Psoas muscle (tissue), 8 donors: Measurements from ENCODE around the gene TPPP3. TPM values are rescaled to one million over a fixed set of nuclear protein-coding genes. Genes with fewer than 3 reads are reported as not detected.

ENCODE experiments used
- ATAC-seq, 4 donors: fragments of 200-7000 bp; cut with Tn5 transposase; one replicate each; pipeline ENCODE4 v1.9.1; 2020; ENCODE audit warnings: moderate library complexity in 3 of 4, mild to moderate bottlenecking in 2 of 4
- DNase-seq, 2 donors: peaks; one replicate each; pipeline ENCODE4 v3.0.0-alpha.2; 2020
- H3K27ac ChIP-seq: fragments of 200-600 bp; one replicate; pipeline ENCODE4 v1.8.0; 2022
- H3K27me3 ChIP-seq, 3 donors: fragments of 200-600 bp in 1 of 3; one replicate each; pipeline versions ENCODE4 v1.6.1 to v1.8.0; 2013 to 2022; ENCODE audit warnings: low read length in 2 of 3, mild to moderate bottlenecking in 2 of 3, moderate library complexity in 1 of 3; ENCODE audit not compliant: insufficient read depth in 3 of 3
- H3K36me3 ChIP-seq, 2 donors: fragments of 200-600 bp in 1 of 2; one replicate each; pipeline versions ENCODE4 v1.6.1 to v1.8.0; 2013 to 2022; ENCODE audit warnings: low read depth in 1 of 2, mild to moderate bottlenecking in 1 of 2, moderate library complexity in 1 of 2; ENCODE audit not compliant: insufficient read depth in 1 of 2
- H3K4me1 ChIP-seq: fragments of 200-600 bp; one replicate; pipeline ENCODE4 v1.8.0; 2022
- H3K4me3 ChIP-seq: fragments of 200-600 bp; one replicate; pipeline ENCODE4 v1.8.0; 2022; ENCODE audit warnings: mild to moderate bottlenecking
- H3K9me3 ChIP-seq: fragments of 200-600 bp; one replicate; pipeline ENCODE4 v1.8.0; 2022
- CTCF ChIP-seq: fragments of 200-600 bp; IDR thresholded peaks from one replicate; pipeline ENCODE4 v1.8.0; 2022; ENCODE audit warnings: antibody characterized with exemption
- WGBS, 3 donors: extraction: QIAGEN DNeasy Blood & Tissue Kit; methylation state at CpG; one replicate each; pipeline versions ENCODE4 v1.1.6 to v1.1.7; 2013; 5-methylcytosine and 5-hydroxymethylcytosine counted together
- intact Hi-C, 2 donors: fragments of 100-400 bp; cut with DNase I; formaldehyde crosslinking; loops; one replicate each; pipeline versions ENCODE4 v1.11.0 to v1.14.2; 2022
- polyA plus RNA-seq, 3 donors: library from polyadenylated mRNA; stranded (reverse); fragments of 200-250 nt; gene quantifications; one replicate each; pipeline ENCODE4 v1.2.3, GENCODE V29; 2013
- total RNA-seq, 4 donors: library from RNA; stranded (reverse); fragmentation: NEBNext Ultra II Directional in 2 of 4; extraction: Animal tissue kit (Norgen Biotek cat#: 25700) in 2 of 4; gene quantifications; one replicate each; pipeline versions ENCODE4 v1.2.1 to v1.2.4, GENCODE V29; 2021 to 2023
- donor health status: healthy with polysubstance abuse.
- donor health status: DM: no; HTN: no; CAD: no; lungs with moderate emphysema.
- donor health status: Bipolar disorder and iron deficiency.
- donor health status: healthy.
- donor health status: DM: yes; HTN: yes; CAD: no.
- donor health status: DM: no; HTN: no; CAD: no.
- donor health status: DM: no; HTN: no; CAD: no.
- donor health status: DM: yes; HTN: yes; CAD: no.

The TPPP3 gene
- total and polyA plus RNA-seq, 7 donors = 5.3 to 36.4 (median 21.4) TPM

- TF ChIP-seq CTCF = no peak
- no peak overlapping the region for H3K4me3 ChIP-seq
- no peak overlapping the region for H3K27ac ChIP-seq
- peaks cover 27% of the 10 kb centered on the region for H3K4me1 ChIP-seq
- no peaks in the 10 kb centered on the region for H3K36me3 ChIP-seq
- ATAC-seq (no peak), DNase-seq (no peak)
- WGBS, 3 donors = 78 to 82% (median 82%) methylated on average over 6 of the region's 6 CpGs
- H3K9me3 ChIP-seq = no peaks in the 10 kb centered on the region
- H3K27me3 ChIP-seq = no peaks in the 10 kb centered on the region
- intact Hi-C loops = no loop called here
Observed at GRCh38 chr16:67407788-67408452, 14.6 kb upstream of the TPPP3 start.

GRCh38 chr16:67407176-67407787 is 14.0 kb upstream of the TPPP3 start:
- Histone ChIP-seq H3K36me3 (no peaks in the 10 kb centered on the region), H3K4me1 (peaks cover 26% of the 10 kb centered on the region), H3K9me3 (no peaks in the 10 kb centered on the region), H3K4me3 (no peak overlapping the region), H3K27ac (peak overlapping the region; percentile 87), H3K27me3 (no peaks in the 10 kb centered on the region)
- 80 to 87% (median 87%) methylated on average over 7 of the region's 7 CpGs for WGBS, 3 donors
- no peak for TF ChIP-seq CTCF
- ATAC-seq (peak in 1 of 4 donors; percentile 21), DNase-seq (no peak)
- intact Hi-C loops = no loop called here

- Histone ChIP-seq H3K9me3 (no peaks in the 10 kb centered on the region), H3K27ac (peak overlapping the region; percentile 87), H3K36me3 (no peaks in the 10 kb centered on the region), H3K27me3 (no peaks in the 10 kb centered on the region), H3K4me3 (peak overlapping the region; percentile 22), H3K4me1 (peaks cover 26% of the 10 kb centered on the region)
- TF ChIP-seq CTCF = no peak
- ATAC-seq (peak; percentile 88 to 94 (median 89)), DNase-seq (peak in 1 of 2 donors; percentile 77)
- WGBS, 3 donors = 39 to 41% (median 40%) methylated on average over 18 of the region's 18 CpGs
- intact Hi-C loops = no loop called here
Observed at GRCh38 chr16:67406111-67406971, 13.0 kb upstream of the TPPP3 start.

- Histone ChIP-seq H3K36me3 (no peaks in the 10 kb centered on the region), H3K27ac (peak overlapping the region; percentile 87), H3K4me3 (no peak overlapping the region), H3K27me3 (no peaks in the 10 kb centered on the region), H3K9me3 (no peaks in the 10 kb centered on the region), H3K4me1 (peaks cover 26% of the 10 kb centered on the region)
- DNase-seq (no peak), ATAC-seq (no peak)
- 88 to 94% (median 91%) methylated on average over 8 of the region's 8 CpGs for WGBS, 3 donors
- TF ChIP-seq CTCF = no peak
- intact Hi-C loops = no loop called here
Observed at GRCh38 chr16:67405336-67405735, 12.0 kb upstream of the TPPP3 start.
